Right cardiac atrium (tissue), 5 donors: ENCODE data around the gene ZFYVE28. TPM values are rescaled to one million over a fixed set of nuclear protein-coding genes. Genes with fewer than 3 reads are reported as not detected.
A peak's percentile ranks its signal among the peaks of the same experiment; 100 is the strongest.
"Not testable (repeated sequence)": the region's sequence is repeated elsewhere in the genome, so short reads cannot be mapped to it uniquely, and the experiment has no call there.

ENCODE experiments used
- ATAC-seq, 2 donors: fragments of 200-7000 bp; cut with Tn5 transposase; one replicate each; pipeline versions ENCODE4 v1.8.0 to v1.9.1; 2020; ENCODE audit warnings: moderate library complexity in 2 of 2, mild to moderate bottlenecking in 1 of 2
- DNase-seq, 3 donors: peaks; one replicate each; pipeline ENCODE4 v3.0.0-alpha.2; 2020
- H3K27ac ChIP-seq: one replicate; pipeline ENCODE4 v1.5.1; 2013; ENCODE audit warnings: mild to moderate bottlenecking, low read length, control low read depth, moderate library complexity
- H3K27me3 ChIP-seq: one replicate; pipeline ENCODE4 v1.6.1; 2013; ENCODE audit not compliant: control insufficient read depth, insufficient read depth
- H3K4me1 ChIP-seq: one replicate; pipeline ENCODE4 v1.6.1; 2013; ENCODE audit warnings: low read length; ENCODE audit not compliant: control insufficient read depth, insufficient read depth
- H3K4me3 ChIP-seq: one replicate; pipeline ENCODE4 v1.5.1; 2013; ENCODE audit warnings: low read length, control low read depth
- H3K9me3 ChIP-seq: one replicate; pipeline ENCODE4 v1.6.1; 2013; ENCODE audit warnings: low read length; ENCODE audit not compliant: control insufficient read depth
- WGBS: extraction: QIAGEN DNeasy Blood & Tissue Kit; methylation state at CpG from one replicate; pipeline ENCODE4 v1.1.7; 2013; 5-methylcytosine and 5-hydroxymethylcytosine counted together
- intact Hi-C, 4 donors: fragments of 100-400 bp; cut with DNase I; formaldehyde crosslinking; loops; one replicate each; pipeline versions ENCODE4 v1.11.0 to v1.14.0; 2022 to 2023
- long read RNA-seq, 4 donors: library from polyadenylated mRNA; unstranded; transcript quantifications; one replicate each; pipeline ENCODE4 v2.0.0, GENCODE V29; 2020 to 2021
- polyA plus RNA-seq: library from polyadenylated mRNA; stranded (reverse); fragments of 200-250 nt; gene quantifications from one replicate; pipeline ENCODE4 v1.2.3, GENCODE V29; 2013
- total RNA-seq, 4 donors: library from RNA; stranded (reverse); fragmentation: NEBNext Ultra II Directional; extraction: Animal tissue kit (Norgen Biotek cat#: 25700); gene quantifications; one replicate each; pipeline ENCODE4 v1.2.1, GENCODE V29; 2021
- donor health status: healthy with polysubstance abuse.
- donor health status: DM: no; HTN: yes; CAD: no.
- donor health status: DM: no; HTN: no; CAD: no.
- donor health status: DM: no; HTN: yes; CAD: no; lungs with severe emphysema.
- donor health status: DM: yes; HTN: yes; CAD: no.

ZFYVE28 gene
- total RNA-seq (1 to 10 TPM; 4.4 to 5.9 (median 5.5) TPM), polyA plus RNA-seq (3.5 TPM)
- long read RNA-seq, donor 1, full-length matches to known transcripts = 4 of 14 reads
- long read RNA-seq, donor 1, partial matches to known transcripts = 1 of 14 reads
- long read RNA-seq, donor 1, other reads (novel, unspliced or antisense) = 9 of 14 reads
- long read RNA-seq, donor 2, full-length matches to known transcripts = 7 of 16 reads
- long read RNA-seq, donor 2, partial matches to known transcripts = 5 of 16 reads
- long read RNA-seq, donor 2, other reads (novel, unspliced or antisense) = 4 of 16 reads
- long read RNA-seq, donor 3, partial matches to known transcripts = 4 of 10 reads
- long read RNA-seq, donor 3, other reads (novel, unspliced or antisense) = 5 of 10 reads
- long read RNA-seq, donor 4, full-length matches to known transcripts = 6 of 18 reads
- long read RNA-seq, donor 4, partial matches to known transcripts = 5 of 18 reads
- long read RNA-seq, donor 4, other reads (novel, unspliced or antisense) = 7 of 18 reads

DNA sequence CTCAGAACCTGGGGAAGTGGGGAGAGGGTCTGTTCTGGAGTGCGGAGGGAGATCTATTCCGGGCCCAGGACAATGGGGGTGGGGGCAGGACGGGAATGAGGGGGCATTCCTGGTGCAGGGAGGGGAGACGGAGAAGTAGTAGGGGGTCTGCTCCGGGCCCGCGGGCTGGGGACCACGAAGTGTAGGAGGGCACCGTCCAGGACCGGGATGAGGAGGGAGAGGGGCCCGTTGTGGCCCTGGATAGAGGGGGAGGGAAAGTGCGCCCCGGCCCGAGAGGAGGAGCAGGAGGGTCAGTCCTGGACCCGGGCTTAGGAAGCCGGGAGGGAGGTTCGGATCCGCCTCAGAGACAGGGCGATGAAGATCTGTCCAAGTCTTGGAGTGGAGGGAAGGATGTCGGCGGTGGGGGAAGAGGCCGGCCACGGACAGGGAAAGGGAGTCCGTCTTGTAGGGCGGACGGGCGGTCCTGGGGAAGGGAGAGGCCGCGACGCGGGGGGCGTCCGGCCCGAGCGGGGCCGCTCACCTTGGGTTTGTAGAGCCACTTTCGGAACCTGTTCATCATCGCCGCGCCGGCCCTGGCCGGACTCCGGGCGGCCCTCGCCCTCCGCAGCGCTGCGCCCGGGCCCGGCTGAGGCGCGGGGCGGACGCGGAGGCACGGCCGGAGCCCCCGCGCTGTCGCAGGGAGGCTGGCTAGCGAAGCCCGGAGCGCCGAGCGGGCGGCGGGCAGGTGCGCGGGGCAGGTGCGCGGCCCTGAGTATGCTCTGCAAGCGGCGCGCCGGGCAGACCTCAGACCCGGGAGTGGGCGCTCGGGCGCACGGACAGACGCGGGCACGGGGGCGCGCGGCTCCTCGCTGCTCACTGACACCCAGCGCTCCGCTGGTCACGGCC lies at the start of gene ZFYVE28:
Gene ZFYVE28 (minus strand): TSS at position 881 of the 885 bp plus-strand sequence. CDS start 322 bp downstream, at position 559.
- no peaks in the 10 kb centered on the region for H3K27me3 ChIP-seq
- no peak within 1 kb of the TSS for H3K27ac ChIP-seq
- intact Hi-C loops = loop anchor here in 2 of 4 donors (10.0 kb wide), 1 partner anchor 163 kb away; no protein-coding TSS in a partner anchor
- H3K4me1 ChIP-seq = peaks cover 8% of the 10 kb centered on the region
- ATAC-seq = no peak
- DNase-seq = peak in 1 of 3 donors; percentile 71
- peak within 1 kb of the TSS; percentile 86 for H3K4me3 ChIP-seq
- under 1% methylated on average over 90 of the region's 90 CpGs for WGBS
- no peaks in the 10 kb centered on the region for H3K9me3 ChIP-seq

DNA sequence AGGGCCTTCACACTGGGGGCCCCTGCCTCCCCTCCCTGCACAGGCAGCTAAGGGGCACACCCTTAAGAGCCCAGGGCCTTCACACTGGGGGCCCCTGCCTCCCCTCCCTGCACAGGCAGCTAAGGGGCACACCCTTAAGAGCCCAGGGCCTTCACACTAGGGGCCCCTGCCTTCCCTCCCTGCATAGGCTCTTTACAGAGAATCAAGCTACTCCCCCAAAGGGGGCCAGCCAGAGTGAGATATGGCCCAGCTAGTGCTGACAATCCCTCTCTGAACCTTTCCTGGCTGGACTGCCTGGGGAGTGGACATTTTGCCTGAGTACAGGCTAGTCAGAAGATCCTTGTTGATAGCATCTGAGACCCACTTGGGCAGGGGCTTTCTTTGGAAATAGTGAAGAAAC lies 47.1 kb upstream of the ZFYVE28 start:
- not testable (repeated sequence) for H3K9me3 ChIP-seq, DNase-seq, H3K4me3 ChIP-seq, ATAC-seq, H3K4me1 ChIP-seq, H3K27me3 ChIP-seq, H3K27ac ChIP-seq
- intact Hi-C loops = loop anchor here in 2 of 4 donors (10.0 kb wide), 1 partner anchor 241 kb away; no protein-coding TSS in a partner anchor

- no peak overlapping the region for H3K4me3 ChIP-seq
- no peak for ATAC-seq
- no peak for DNase-seq
- no peaks in the 10 kb centered on the region for H3K27me3 ChIP-seq
- no peak overlapping the region for H3K27ac ChIP-seq
- intact Hi-C loops = loop anchor here in 2 of 4 donors (10.0 kb wide), 1 partner anchor 240 kb away; no protein-coding TSS in a partner anchor
- H3K9me3 ChIP-seq = no peaks in the 10 kb centered on the region
- peaks cover 2% of the 10 kb centered on the region for H3K4me1 ChIP-seq
- 90% methylated on average over 6 of the region's 6 CpGs for WGBS
Measured at GRCh38 chr4:2465032-2465431, 46.6 kb upstream of the ZFYVE28 start.

GRCh38 chr4:2462992-2463762 lies 44.7 kb upstream of the ZFYVE28 start:
- ATAC-seq = no peak
- Histone ChIP-seq H3K27me3 (no peaks in the 10 kb centered on the region), H3K4me3 (peak overlapping the region; percentile 58), H3K4me1 (peaks cover 2% of the 10 kb centered on the region), H3K27ac (no peak overlapping the region), H3K9me3 (no peaks in the 10 kb centered on the region)
- intact Hi-C loops = loop anchor here in 2 of 4 donors (10.0 kb wide), 1 partner anchor 238 kb away; no protein-coding TSS in a partner anchor
- no peak for DNase-seq
- WGBS = 28% methylated on average over 35 of the region's 35 CpGs

- intact Hi-C loops = loop anchor here in 2 of 4 donors (10.0 kb wide), 1 partner anchor 238 kb away; no protein-coding TSS in a partner anchor
- H3K4me1 ChIP-seq = peaks cover 2% of the 10 kb centered on the region
- peak overlapping the region; percentile 58 for H3K4me3 ChIP-seq
- whole genome bisulfite sequencing = 5% methylated on average over 99 of the region's 99 CpGs
- no peaks in the 10 kb centered on the region for H3K9me3 ChIP-seq
- peak; percentile 92 to 94 for ATAC-seq
- H3K27me3 ChIP-seq = no peaks in the 10 kb centered on the region
- no peak overlapping the region for H3K27ac ChIP-seq
- peak; percentile 65 to 91 (median 88) for DNase-seq
Measured at GRCh38 chr4:2462218-2462991, 44.0 kb upstream of the ZFYVE28 start.

- Histone ChIP-seq H3K9me3 (no peaks in the 10 kb centered on the region), H3K27me3 (no peaks in the 10 kb centered on the region), H3K4me3 (no peak overlapping the region), H3K27ac (no peak overlapping the region), H3K4me1 (peaks cover 2% of the 10 kb centered on the region)
- 87% methylated on average over 15 of the region's 15 CpGs for WGBS
- intact Hi-C loops = loop anchor here in 2 of 4 donors (10.0 kb wide), 1 partner anchor 237 kb away; no protein-coding TSS in a partner anchor
- no peak for ATAC-seq
- DNase-seq = no peak
Measured at GRCh38 chr4:2461246-2461960, 43.0 kb upstream of the ZFYVE28 start.

DNA sequence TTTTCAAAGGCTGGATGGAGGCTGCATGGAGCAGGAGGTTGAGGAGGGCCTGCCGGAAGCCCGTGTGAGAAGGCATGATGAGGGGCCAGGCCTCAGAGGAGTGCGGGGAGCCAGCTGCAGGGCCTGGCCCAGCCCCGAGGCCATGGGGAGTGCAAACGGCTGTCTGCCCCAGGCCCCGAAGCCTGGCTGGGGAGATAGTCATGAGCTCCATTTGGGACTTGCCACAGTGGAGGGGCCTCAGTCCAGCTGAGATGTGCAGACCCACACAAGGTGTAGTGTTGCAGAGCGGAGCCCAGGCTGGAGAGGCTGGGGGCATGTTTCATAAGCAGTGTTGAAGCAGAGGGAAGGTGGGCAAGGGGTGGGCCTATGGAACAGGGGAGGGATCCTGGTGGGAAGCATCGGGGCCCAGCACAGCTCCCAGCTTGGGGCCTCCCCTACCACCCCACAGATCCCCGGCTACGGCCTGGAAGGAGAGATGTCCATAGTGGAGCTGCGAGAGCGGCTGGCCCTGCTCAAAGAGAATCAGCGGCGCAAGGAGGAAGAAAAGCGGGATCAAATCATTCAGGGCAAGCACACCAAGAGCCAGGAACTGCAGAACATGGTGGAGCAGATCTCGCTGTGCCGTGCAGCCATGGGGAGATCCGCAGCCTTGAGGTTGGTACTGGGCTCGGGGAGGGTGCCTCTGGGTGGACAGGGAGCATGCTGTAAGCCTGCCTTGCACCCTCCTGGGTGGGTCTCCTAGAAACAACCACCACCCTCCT lies 41.3 kb upstream of the ZFYVE28 start:
- Histone ChIP-seq H3K9me3 (no peaks in the 10 kb centered on the region), H3K4me3 (no peak overlapping the region), H3K27ac (no peak overlapping the region), H3K27me3 (no peaks in the 10 kb centered on the region), H3K4me1 (peaks cover 2% of the 10 kb centered on the region)
- intact Hi-C loops = loop anchor here in 2 of 4 donors (10.0 kb wide), 1 partner anchor 235 kb away; no protein-coding TSS in a partner anchor
- WGBS = 94% methylated on average over 19 of the region's 19 CpGs
- DNase-seq (no peak), ATAC-seq (no peak)

DNA sequence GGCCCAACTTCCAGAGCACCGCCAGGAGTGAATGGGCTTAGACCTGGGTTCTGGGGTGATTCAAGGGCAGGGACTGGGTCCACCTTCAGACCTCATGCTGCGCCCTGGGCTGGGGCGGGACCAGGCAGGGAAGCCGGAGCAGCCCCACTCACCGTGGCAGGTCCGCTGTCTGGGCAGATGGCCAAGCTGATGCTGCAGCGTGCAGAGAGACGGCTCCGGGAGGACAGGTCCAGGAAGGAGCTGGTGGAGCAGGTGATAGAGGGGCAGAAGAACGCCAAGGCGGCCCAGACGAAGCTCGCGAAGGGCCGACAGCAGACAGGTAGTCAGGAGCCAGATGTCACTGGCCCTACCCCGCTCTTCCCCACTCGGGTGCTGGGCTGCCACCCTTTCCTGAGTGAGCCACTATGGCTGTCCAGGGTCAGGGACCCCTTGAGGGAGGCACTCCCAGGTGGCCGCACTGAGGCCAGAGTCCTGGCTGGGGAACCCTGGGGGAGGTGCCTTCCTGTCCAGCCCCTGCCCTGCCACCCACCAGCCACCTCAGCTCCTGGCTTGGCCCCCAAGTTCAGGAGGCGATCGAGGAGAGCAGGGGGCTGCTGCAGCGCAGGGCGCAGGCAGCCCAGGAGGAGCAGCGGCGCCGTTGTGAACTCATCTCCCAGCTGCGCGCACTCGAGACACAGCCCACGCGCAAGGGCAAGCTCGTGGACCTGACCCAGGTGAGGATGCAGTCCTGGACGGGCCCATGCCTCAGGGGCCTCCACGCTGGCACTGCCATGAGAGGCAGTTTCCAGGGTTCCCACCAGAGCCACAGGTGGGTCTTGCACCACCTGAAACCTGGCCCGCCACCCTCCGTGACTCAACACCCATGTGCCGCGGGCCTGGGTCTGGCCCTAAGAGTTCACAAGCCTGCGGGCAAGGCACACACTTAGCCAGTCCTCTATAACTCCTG lies 40.4 kb upstream of the ZFYVE28 start:
- Histone ChIP-seq H3K9me3 (no peaks in the 10 kb centered on the region), H3K27me3 (no peaks in the 10 kb centered on the region), H3K27ac (no peak overlapping the region), H3K4me3 (no peak overlapping the region), H3K4me1 (peaks cover 2% of the 10 kb centered on the region)
- 82% methylated on average over 38 of the region's 38 CpGs for WGBS
- intact Hi-C loops = no loop called here
- no peak for ATAC-seq
- DNase-seq = no peak
